Stimulated activated CD4-positive, alpha-beta T cell treated with anti-CD3 and anti-CD28 coated beads, Interleukin-1b, Interleukin-23, amount 100 ng/mL, for 24 hours (primary cell): ENCODE data around the gene SPRR2G.
"Not testable (repeated sequence)": the region's sequence is repeated elsewhere in the genome, so short reads cannot be mapped to it uniquely, and the experiment has no call there.

Experiments used
- DNase-seq, 4 experiments: peaks; one replicate each; pipeline ENCODE4 v3.0.0-alpha.2; 2020; ENCODE audit warnings: low read depth in 4 of 4, low spot score in 1 of 4

The SPRR2G gene

GRCh38 chr1:153150846-153151245, at the start of gene SPRR2G:
Gene SPRR2G (minus strand): TSS chr1:153150890. CDS start chr1:153150110, 780 bp downstream.
- no peak for DNase-seq

GRCh38 chr1:153195216-153195615, 44.5 kb upstream of the SPRR2G start:
- DNase-seq: no peak

- DNase-seq: no peak
Observed at GRCh38 chr1:153194331-153195050, 43.8 kb upstream of the SPRR2G start.

GRCh38 chr1:153192697-153193096, 42.0 kb upstream of the SPRR2G start:
- DNase-seq: no peak

- DNase-seq: no peak
Observed at GRCh38 chr1:153190373-153190772, 39.7 kb upstream of the SPRR2G start.

GRCh38 chr1:153188301-153188700, 37.6 kb upstream of the SPRR2G start:
- not testable (repeated sequence) for DNase-seq

GRCh38 chr1:153180556-153180955, 29.9 kb upstream of the SPRR2G start:
- DNase-seq: no peak

GRCh38 chr1:153178922-153179321, 28.2 kb upstream of the SPRR2G start:
- no peak for DNase-seq

- DNase-seq: no peak
Observed at GRCh38 chr1:153174624-153175023, 23.9 kb upstream of the SPRR2G start.

GRCh38 chr1:153168686-153169085, 18.0 kb upstream of the SPRR2G start:
- DNase-seq: no peak

GRCh38 chr1:153155541-153155940, 4.9 kb upstream of the SPRR2G start:
- DNase-seq: no peak

GRCh38 chr1:153152481-153152880, 1.8 kb upstream of the SPRR2G start:
- no peak for DNase-seq

- no peak for DNase-seq
Observed at GRCh38 chr1:153141377-153141776, 9.3 kb downstream of the SPRR2G start.

GRCh38 chr1:153140484-153140883, 10.2 kb downstream of the SPRR2G start:
- DNase-seq: no peak

GRCh38 chr1:153133743-153134142, 16.9 kb downstream of the SPRR2G start:
- no peak for DNase-seq

- no peak for DNase-seq
Observed at GRCh38 chr1:153133267-153133666, 17.4 kb downstream of the SPRR2G start.

GRCh38 chr1:153128688-153129087, 22.0 kb downstream of the SPRR2G start:
- not testable (repeated sequence) for DNase-seq

- no peak for DNase-seq
Observed at GRCh38 chr1:153127296-153127695, 23.4 kb downstream of the SPRR2G start.

GRCh38 chr1:153125536-153125935, 25.2 kb downstream of the SPRR2G start:
- no peak for DNase-seq

GRCh38 chr1:153123793-153124192, 26.9 kb downstream of the SPRR2G start:
- DNase-seq: not testable (repeated sequence)

- DNase-seq: no peak
Observed at GRCh38 chr1:153122831-153123421, 27.8 kb downstream of the SPRR2G start.

- DNase-seq: no peak
Observed at GRCh38 chr1:153120945-153121344, 29.7 kb downstream of the SPRR2G start.

GRCh38 chr1:153119491-153119971, 31.2 kb downstream of the SPRR2G start:
- no peak for DNase-seq
